Heart right ventricle (tissue), 16 donors: ENCODE results near the gene AGO3. TPM values are rescaled to one million over a fixed set of nuclear protein-coding genes. Genes with fewer than 3 reads are reported as not detected.
"Not testable (repeated sequence)": the region's sequence is repeated elsewhere in the genome, so short reads cannot be mapped to it uniquely, and the experiment has no call there.

Experiments
- ATAC-seq, 8 donors: fragments of 200-7000 bp; cut with Tn5 transposase; one replicate each; pipeline ENCODE4 v1.9.1; 2020; ENCODE audit warnings: mild to moderate bottlenecking in 8 of 8, moderate library complexity in 8 of 8, moderate number of reproducible peaks in 1 of 8
- DNase-seq, 2 donors: peaks; one replicate each; pipeline ENCODE4 v3.0.0-alpha.2; 2020
- H3K27ac ChIP-seq, 10 donors: fragments of 200-600 bp; sonication (generic) in 2 of 10; one replicate each; pipeline versions ENCODE4 v1.5.0 to v1.8.0; 2020 to 2022; ENCODE audit warnings: mild to moderate bottlenecking in 3 of 10
- H3K27me3 ChIP-seq, 7 donors: fragments of 200-600 bp; one replicate each; pipeline ENCODE4 v1.8.0; 2021 to 2022; ENCODE audit warnings: mild to moderate bottlenecking in 2 of 7
- H3K36me3 ChIP-seq, 9 donors: fragments of 200-600 bp; sonication (generic) in 1 of 9; one replicate each; pipeline versions ENCODE4 v1.5.0 to v1.8.0; 2020 to 2022; ENCODE audit warnings: mild to moderate bottlenecking in 2 of 9
- H3K4me1 ChIP-seq, 9 donors: fragments of 200-600 bp; sonication (generic) in 1 of 9; one replicate each; pipeline versions ENCODE4 v1.5.0 to v1.8.0; 2020 to 2022; ENCODE audit warnings: mild to moderate bottlenecking in 4 of 9
- H3K4me3 ChIP-seq, 10 donors: fragments of 200-600 bp; sonication (generic) in 2 of 10; one replicate each; pipeline versions ENCODE4 v1.5.0 to v1.8.0; 2020 to 2022; ENCODE audit warnings: mild to moderate bottlenecking in 7 of 10, moderate library complexity in 2 of 10
- H3K9me3 ChIP-seq, 11 donors: fragments of 200-600 bp in 10 of 11; sonication (generic) in 2 of 11; one replicate each; pipeline versions ENCODE4 v1.5.0 to v1.8.0; 2013 to 2022; ENCODE audit warnings: mild to moderate bottlenecking in 2 of 11, control low read depth in 1 of 11, moderate library complexity in 1 of 11
- CTCF ChIP-seq, 9 donors: fragments of 200-600 bp; sonication (generic) in 2 of 9; IDR thresholded peaks; one replicate each; pipeline versions ENCODE4 v1.5.0 to v1.8.0; 2021 to 2022; ENCODE audit warnings: antibody characterized with exemption in 9 of 9, mild to moderate bottlenecking in 5 of 9, moderate library complexity in 1 of 9
- WGBS, 2 donors: extraction: QIAGEN DNeasy Blood & Tissue Kit; methylation state at CpG; one replicate each; pipeline ENCODE4 v1.1.7; 2013; ENCODE audit warnings: inconsistent platforms in 1 of 2; 5-methylcytosine and 5-hydroxymethylcytosine counted together
- intact Hi-C, 10 donors: fragments of 100-400 bp; cut with DNase I; formaldehyde crosslinking; loops; one replicate each; pipeline versions ENCODE4 v1.11.1 to v1.14.2; 2022
- polyA plus RNA-seq, 2 donors: library from polyadenylated mRNA; stranded (reverse); fragments of 200-250 nt; gene quantifications; one replicate each; pipeline ENCODE4 v1.2.3, GENCODE V29; 2013
- total RNA-seq, 10 donors: library from RNA; stranded (reverse); fragmentation: NEBNext Ultra II Directional in 3 of 10; extraction: Animal tissue kit (Norgen Biotek cat#: 25700) in 3 of 10; gene quantifications; one replicate each; pipeline versions ENCODE4 v1.2.1 to v1.2.4, GENCODE V29; 2021 to 2023
- donor health status: Arrhythmogenic right ventricular cardiomyopathy.
- donor health status: ischemic (EF 13 %, LVEDD 7.1; RV severe dilation, severe dysfunction).
- donor health status: healthy with polysubstance abuse.
- donor health status: DM: no; HTN: yes; CAD: no.
- donor health status: DM: no; HTN: no; CAD: no.
- donor health status: ischemic (EF 25% LVEDD 6.9; RV normal size, moderate dysfunction).
- donor health status: ischemic (EF 25% LVEDD 5.7; RV mildly dilated, moderate dysfunction).
- donor health status: healthy.
- donor health status: DM: yes; HTN: yes; CAD: no.
- donor health status: Ischemic cardiomyopathy.
- donor health status: ischemic (EF 35%, LVEDD 5.7; RV mildly dilated, moderate dysfunction).
- donor health status: nonischemic (EF 11% LVEDD 7.7; RV severe dilation, severe dysfunction).
- donor health status: DM: yes; HTN: yes; CAD: no.
- donor health status: PGD.
- donor health status: ischemic (EF 29% LVEDD 5.4; RV normal size, mild dysfunction).
- donor health status: nonischemic (EF 23%, LVEDD 6.1; RV moderate dilation, normal function).

AGO3 gene
- total and polyA plus RNA-seq, 12 donors, result 2.2 to 20.7 (median 14.7) TPM

GRCh38 chr1:35968396-35968795, 37.5 kb downstream of the AGO3 start:
- Histone ChIP-seq H3K4me1 (no peaks in the 10 kb centered on the region), H3K27me3 (no peaks in the 10 kb centered on the region), H3K27ac (no peak overlapping the region), H3K4me3 (no peak overlapping the region), H3K9me3 (peaks cover 0 to 4% (median 0%) of the 10 kb centered on the region in 11 donors), H3K36me3 (peaks cover 0 to 64% (median 18%) of the 10 kb centered on the region in 9 donors)
- no peak for ATAC-seq
- 100% methylated on average over 1 of the region's 1 CpG for WGBS, 2 donors
- intact Hi-C loops, result no loop called here
- DNase-seq, result no peak
- no peak for TF ChIP-seq CTCF (IDR thresholded peaks at IDR 0.05)

- no peak overlapping the region for H3K4me3 ChIP-seq
- no peaks in the 10 kb centered on the region for H3K9me3 ChIP-seq
- ATAC-seq (no peak), DNase-seq (no peak)
- peaks cover 0 to 86% (median 29%) of the 10 kb centered on the region in 9 donors for H3K36me3 ChIP-seq
- no peak for TF ChIP-seq CTCF (IDR thresholded peaks at IDR 0.05)
- no peak overlapping the region for H3K27ac ChIP-seq
- H3K4me1 ChIP-seq, result no peaks in the 10 kb centered on the region
- no peaks in the 10 kb centered on the region for H3K27me3 ChIP-seq
- intact Hi-C loops, result no loop called here
- 94 to 99% methylated on average over 2 of the region's 2 CpGs for WGBS, 2 donors
Observed at GRCh38 chr1:35971601-35972000, 40.7 kb downstream of the AGO3 start.

GRCh38 chr1:35972631-35973030, 41.7 kb downstream of the AGO3 start:
- ATAC-seq, intact Hi-C loops, H3K27me3 ChIP-seq, H3K4me3 ChIP-seq, H3K4me1 ChIP-seq, H3K27ac ChIP-seq, DNase-seq, H3K9me3 ChIP-seq: not testable (repeated sequence)
- WGBS, 2 donors, result 93 to 96% methylated on average over 3 of the region's 3 CpGs
- H3K36me3 ChIP-seq, result peaks cover 0 to 83% (median 29%) of the 10 kb centered on the region in 9 donors

- no peak overlapping the region for H3K4me3 ChIP-seq
- H3K9me3 ChIP-seq, result no peaks in the 10 kb centered on the region
- peaks cover 0 to 82% (median 12%) of the 10 kb centered on the region in 9 donors for H3K36me3 ChIP-seq
- H3K27ac ChIP-seq, result no peak overlapping the region
- H3K4me1 ChIP-seq, result no peaks in the 10 kb centered on the region
- no peaks in the 10 kb centered on the region for H3K27me3 ChIP-seq
- no peak for TF ChIP-seq CTCF (IDR thresholded peaks at IDR 0.05)
- intact Hi-C loops, result no loop called here
- DNase-seq (no peak), ATAC-seq (no peak)
Observed at GRCh38 chr1:35980090-35980489, 49.2 kb downstream of the AGO3 start.

GRCh38 chr1:35988237-35988636, 57.3 kb downstream of the AGO3 start:
- Histone ChIP-seq H3K36me3 (peaks cover 0 to 85% (median 6%) of the 10 kb centered on the region in 9 donors), H3K27ac (no peak overlapping the region), H3K4me3 (no peak overlapping the region), H3K27me3 (no peaks in the 10 kb centered on the region), H3K9me3 (no peaks in the 10 kb centered on the region), H3K4me1 (no peaks in the 10 kb centered on the region)
- intact Hi-C loops, result no loop called here
- no peak for TF ChIP-seq CTCF (IDR thresholded peaks at IDR 0.05)
- ATAC-seq (no peak), DNase-seq (no peak)
- 96 to 100% methylated on average over 1 of the region's 1 CpG for WGBS, 2 donors
